WTC11 (cell line): ENCODE results near the gene ARMC2. TPM values are rescaled to one million over a fixed set of nuclear protein-coding genes. Genes with fewer than 3 reads are reported as not detected.

ENCODE experiments used
- ATAC-seq: fragments of 200-7000 bp; cut with Tn5 transposase; 2 replicates; pipeline ENCODE4 v1.10.0; 2021; ENCODE audit warnings: mild to moderate bottlenecking, moderate library complexity
- CTCF ChIA-PET: fragments of 300-600 bp; sonication (Branson Sonifier 250); formaldehyde crosslinking; loops from one replicate; lab custom pipeline; 2021; ENCODE audit warnings: antibody characterized with exemption; lab: Charles Lee
- POLR2A ChIA-PET: fragments of 350-600 bp; sonication (Branson Sonifier 250); formaldehyde crosslinking; loops from one replicate; lab custom pipeline; 2021; ENCODE audit warnings: antibody characterized with exemption; lab: Charles Lee
- DNase-seq: peaks from one replicate; pipeline ENCODE4 v3.0.0; 2021; ENCODE audit warnings: low spot score
- H3K27ac Mint-ChIP-seq: 2 replicates; pipeline ENCODE4 v1.8.0; 2021; ENCODE audit warnings: mixed read lengths
- H3K27me3 Mint-ChIP-seq: 2 replicates; pipeline ENCODE4 v1.8.0; 2021; ENCODE audit warnings: low read depth, mild to moderate bottlenecking, moderate library complexity, mixed read lengths
- H3K36me3 Mint-ChIP-seq: 2 replicates; pipeline ENCODE4 v1.8.0; 2021; ENCODE audit warnings: mixed read lengths
- H3K4me1 Mint-ChIP-seq: 2 replicates; pipeline ENCODE4 v1.8.0; 2022; ENCODE audit warnings: mixed read lengths
- H3K4me3 Mint-ChIP-seq: 2 replicates; pipeline ENCODE4 v1.8.0; 2021; ENCODE audit warnings: mild to moderate bottlenecking, moderate library complexity, mixed read lengths
- H3K9me3 Mint-ChIP-seq: 2 replicates; pipeline ENCODE4 v1.8.0; 2021; ENCODE audit warnings: mixed read lengths
- AFF4 ChIP-seq: sonication (generic); formaldehyde crosslinking; IDR thresholded peaks from 2 replicates; pipeline ENCODE4 v1.8.1; 2023; ENCODE audit warnings: mild to moderate bottlenecking, missing genetic modification reagents, borderline replicate concordance
- ARID4B ChIP-seq: sonication (generic); formaldehyde crosslinking; IDR thresholded peaks from 2 replicates; pipeline ENCODE4 v1.8.0; 2023; ENCODE audit warnings: missing genetic modification reagents, mild to moderate bottlenecking, borderline replicate concordance
- EMX1 ChIP-seq: fragments of 250-450 bp; sonication (Bioruptor Pico); IDR thresholded peaks from 2 replicates; pipeline ENCODE4 v1.8.0; 2021; ENCODE audit warnings: mild to moderate bottlenecking
- ERG ChIP-seq: fragments of 250-450 bp; sonication (Bioruptor Pico); IDR thresholded peaks from 2 replicates; pipeline ENCODE4 v1.8.0; 2021; ENCODE audit warnings: mild to moderate bottlenecking
- FOXJ3 ChIP-seq: sonication (generic); formaldehyde crosslinking; IDR thresholded peaks from 2 replicates; pipeline ENCODE4 v1.9.0; 2021; ENCODE audit warnings: missing genetic modification reagents, mild to moderate bottlenecking, borderline replicate concordance
- FOXK1 ChIP-seq: sonication (generic); formaldehyde crosslinking; IDR thresholded peaks from 2 replicates; pipeline ENCODE4 v1.8.0; 2022; ENCODE audit warnings: mild to moderate bottlenecking, moderate library complexity, missing genetic modification reagents
- FOXP1 ChIP-seq: sonication (generic); formaldehyde crosslinking; IDR thresholded peaks from 2 replicates; pipeline ENCODE4 v1.8.0; 2022; ENCODE audit warnings: missing genetic modification reagents, mild to moderate bottlenecking, moderate library complexity, borderline replicate concordance
- GABPB1 ChIP-seq: sonication (generic); formaldehyde crosslinking; IDR thresholded peaks from 2 replicates; pipeline ENCODE4 v1.8.1; 2023; ENCODE audit warnings: mild to moderate bottlenecking, missing genetic modification reagents
- GRHL2 ChIP-seq: fragments of 250-450 bp; sonication (Bioruptor Pico); IDR thresholded peaks from 2 replicates; pipeline ENCODE4 v1.8.0; 2022; ENCODE audit warnings: mild to moderate bottlenecking, moderate library complexity; ENCODE audit not compliant: insufficient replicate concordance, severe bottlenecking
- MXD4 ChIP-seq: fragments of 250-450 bp; sonication (Bioruptor Pico); IDR thresholded peaks from 2 replicates; pipeline ENCODE4 v1.8.0; 2021; ENCODE audit warnings: mild to moderate bottlenecking, moderate library complexity, borderline replicate concordance
- NFATC4 ChIP-seq: fragments of 250-450 bp; sonication (Bioruptor Pico); IDR thresholded peaks from 2 replicates; pipeline ENCODE4 v1.9.0; 2021; ENCODE audit warnings: mild to moderate bottlenecking
- NR2C2 ChIP-seq: sonication (generic); formaldehyde crosslinking; IDR thresholded peaks from 2 replicates; pipeline ENCODE4 v1.8.0; 2022; ENCODE audit warnings: mild to moderate bottlenecking, missing genetic modification reagents
- OVOL2 ChIP-seq: fragments of 250-450 bp; sonication (Bioruptor Pico); IDR thresholded peaks from 2 replicates; pipeline ENCODE4 v1.9.0; 2021; ENCODE audit warnings: mild to moderate bottlenecking, borderline replicate concordance
- TP53 ChIP-seq: sonication (generic); formaldehyde crosslinking; IDR thresholded peaks from 2 replicates; pipeline ENCODE4 v1.8.1; 2023; ENCODE audit warnings: mild to moderate bottlenecking, missing genetic modification reagents
- USF2 ChIP-seq: sonication (generic); formaldehyde crosslinking; IDR thresholded peaks from 2 replicates; pipeline ENCODE4 v1.8.1; 2023; ENCODE audit warnings: mild to moderate bottlenecking, missing genetic modification reagents, moderate library complexity
- ZBTB43 ChIP-seq: sonication (generic); formaldehyde crosslinking; IDR thresholded peaks from 2 replicates; pipeline ENCODE4 v1.8.1; 2023; ENCODE audit warnings: mild to moderate bottlenecking, missing genetic modification reagents
- ZNF138 ChIP-seq: sonication (generic); formaldehyde crosslinking; conservative IDR thresholded peaks from 2 replicates; pipeline ENCODE4 v1.8.1; 2022; ENCODE audit warnings: mild to moderate bottlenecking, moderate library complexity, missing genetic modification reagents
- ZNF396 ChIP-seq: fragments of 250-450 bp; sonication (Bioruptor Pico); IDR thresholded peaks from 2 replicates; pipeline ENCODE4 v1.8.0; 2021; ENCODE audit warnings: mild to moderate bottlenecking, moderate library complexity, borderline replicate concordance
- ZSCAN18 ChIP-seq: fragments of 250-450 bp; sonication (Bioruptor Pico); IDR thresholded peaks from 2 replicates; pipeline ENCODE4 v2.1.2; 2022; ENCODE audit warnings: mild to moderate bottlenecking, moderate library complexity
- total RNA-seq: library from RNA; stranded (reverse); gene quantifications from 3 replicates; pipeline ENCODE4 v1.2.3, GENCODE V29; 2021

The ARMC2 gene
- total RNA-seq, 1 experiment from 2014 or later = 5.2 TPM

GRCh38 chr6:109015176-109015575 lies 167.0 kb downstream of the ARMC2 start (continued):
- TF ChIP-seq ZBTB43 (CRISPR knock-in tag) (no peak), MXD4 (no peak)

GRCh38 chr6:109019911-109020310 lies 171.7 kb downstream of the ARMC2 start:
- no peak for TF ChIP-seq USF2 (CRISPR knock-in tag)
- POLR2A ChIA-PET = no interaction called here
- Mint-ChIP-seq H3K4me1 (peaks cover 4% of the 10 kb centered on the region; the same call in 1 of the 2 replicates), H3K27ac (no peak overlapping the region), H3K36me3 (no peaks in the 10 kb centered on the region), H3K27me3 (no peaks in the 10 kb centered on the region), H3K4me3 (no peak overlapping the region), H3K9me3 (no peaks in the 10 kb centered on the region)
- ATAC-seq (no peak; the same call in 1 of the 2 replicates), DNase-seq (no peak)
- CTCF ChIA-PET = interaction anchor here (1.6 kb wide), 1 partner anchor 127 kb away, joined by 3 read pairs; no protein-coding TSS in a partner anchor

- H3K36me3 Mint-ChIP-seq = no peaks in the 10 kb centered on the region
- H3K9me3 Mint-ChIP-seq = no peaks in the 10 kb centered on the region
- ATAC-seq (no peak), DNase-seq (no peak)
- no peak overlapping the region for H3K27ac Mint-ChIP-seq
- TF ChIP-seq ARID4B (no peak), FOXK1 (CRISPR knock-in tag) (no peak), NFATC4 (CRISPR knock-in tag) (no peak), GABPB1 (CRISPR knock-in tag) (no peak), ZSCAN18 (CRISPR knock-in tag) (no peak), ZNF396 (CRISPR knock-in tag) (no peak), EMX1 (CRISPR knock-in tag) (no peak), NR2C2 (CRISPR knock-in tag) (no peak), AFF4 (CRISPR knock-in tag) (no peak), OVOL2 (CRISPR knock-in tag) (no peak), FOXP1 (CRISPR knock-in tag) (no peak), TP53 (CRISPR knock-in tag) (no peak), MXD4 (no peak), ERG (CRISPR knock-in tag) (no peak), FOXJ3 (no peak), ZNF138 (CRISPR knock-in tag) (no peak), GRHL2 (CRISPR knock-in tag) (no peak)
- H3K4me1 Mint-ChIP-seq = peaks cover 4% of the 10 kb centered on the region; the same call in 1 of the 2 replicates
- H3K4me3 Mint-ChIP-seq = no peak overlapping the region
- CTCF ChIA-PET = interaction anchor here (0.5 to 0.6 kb wide), 2 partner anchors 13 to 56 kb away, joined by 3 to 9 read pairs; no protein-coding TSS in a partner anchor
- no peaks in the 10 kb centered on the region for H3K27me3 Mint-ChIP-seq
- POLR2A ChIA-PET = no interaction called here
Measured at GRCh38 chr6:109021870-109022269, 173.6 kb downstream of the ARMC2 start.
